ENCODE results near the gene POLR3F.
A peak's percentile ranks its signal among the peaks of the same experiment; 100 is the strongest.
"Not testable (repeated sequence)": the region's sequence is repeated elsewhere in the genome, so short reads cannot be mapped to it uniquely, and the experiment has no call there.

The POLR3F gene

GRCh38 chr20:18466894-18467730, at the start of gene POLR3F, which contains the start of gene DZANK1:
Gene POLR3F, plus strand, starts transcription at chr20:18467390. Its CDS starts 117 bp downstream, at chr20:18467507.
Gene DZANK1, minus strand, starts transcription at chr20:18467030. Its CDS starts 1,672 bp downstream, at chr20:18465358.
- peak; percentile 94 for DNase-seq

- no peak for DNase-seq
These were observed 45.6 kb upstream of the POLR3F start for GRCh38 chr20:18421608-18422007.

- no peak for DNase-seq
These were observed 40.0 kb upstream of the POLR3F start for GRCh38 chr20:18427214-18427613.

- DNase-seq, result no peak
These were observed 38.6 kb upstream of the POLR3F start for GRCh38 chr20:18428490-18429173.

GRCh38 chr20:18430172-18430826, 36.9 kb upstream of the POLR3F start:
- no peak for DNase-seq

- DNase-seq, result no peak
These were observed 36.0 kb upstream of the POLR3F start for GRCh38 chr20:18431206-18431605.

- no peak for DNase-seq
These were observed 30.3 kb upstream of the POLR3F start for GRCh38 chr20:18436847-18437246.

- DNase-seq, result no peak
These were observed 26.8 kb upstream of the POLR3F start for GRCh38 chr20:18440403-18440802.

GRCh38 chr20:18443886-18444285, 23.3 kb upstream of the POLR3F start:
- DNase-seq, result no peak

GRCh38 chr20:18456600-18456999, 10.6 kb upstream of the POLR3F start:
- DNase-seq, result no peak

GRCh38 chr20:18465536-18466200, 1.5 kb upstream of the POLR3F start:
- no peak for DNase-seq

GRCh38 chr20:18466574-18466893, 656 bp upstream of the POLR3F start:
- no peak for DNase-seq

GRCh38 chr20:18477218-18477617, 10.0 kb downstream of the POLR3F start:
- no peak for DNase-seq

GRCh38 chr20:18477821-18478220, 10.6 kb downstream of the POLR3F start:
- DNase-seq, result no peak

GRCh38 chr20:18481596-18481995, 14.4 kb downstream of the POLR3F start:
- DNase-seq, result no peak

GRCh38 chr20:18488301-18488700, 21.1 kb downstream of the POLR3F start:
- DNase-seq, result no peak

GRCh38 chr20:18496042-18496441, 28.9 kb downstream of the POLR3F start:
- DNase-seq, result no peak

- peak; percentile 81 for DNase-seq
These were observed 29.8 kb downstream of the POLR3F start, which contains the start of gene RBBP9 for GRCh38 chr20:18496740-18497592. Gene RBBP9, minus strand, starts transcription at chr20:18497225. Its CDS starts 58 bp downstream, at chr20:18497167.

- DNase-seq, result no peak
These were observed 30.4 kb downstream of the POLR3F start for GRCh38 chr20:18497603-18498002.

- not testable (repeated sequence) for DNase-seq
These were observed 34.5 kb downstream of the POLR3F start for GRCh38 chr20:18501672-18502071.

- no peak for DNase-seq
These were observed 37.4 kb downstream of the POLR3F start for GRCh38 chr20:18504479-18505060.

- no peak for DNase-seq
These were observed 39.6 kb downstream of the POLR3F start for GRCh38 chr20:18506744-18507143.
